RWPE1 (cell line): ENCODE measurements around the gene ARHGEF37.

Source experiments
- CTCF ChIA-PET: fragments of 350-600 bp; sonication (Branson Sonifier 250); formaldehyde crosslinking; extraction: SDS; loops from one replicate; lab custom pipeline; 2021; lab: Yijun Ruan, JAX
- POLR2A ChIA-PET: fragments of 400-600 bp; formaldehyde crosslinking; extraction: SDS; loops from one replicate; lab custom pipeline; 2020; ENCODE audit warnings: antibody characterized with exemption; ENCODE audit not compliant: low non-redundant PET; lab: Yijun Ruan, JAX
- DNase-seq: peaks from one replicate; pipeline ENCODE4 v3.0.0; 2012; ENCODE audit warnings: low spot score
- H3K27ac ChIP-seq: fragments of 450-650 bp; 2 replicates; pipeline ENCODE4 v1.5.1; 2017
- CTCF ChIP-seq: fragments of 450-650 bp; conservative IDR thresholded peaks from 2 replicates; pipeline ENCODE4 v1.5.1; 2017; ENCODE audit warnings: low read depth, mild to moderate bottlenecking

ARHGEF37 gene

GRCh38 chr5:149609640-149610219 is 28.4 kb downstream of the ARHGEF37 start:
- POLR2A ChIA-PET: no interaction called here
- CTCF ChIA-PET: interaction anchor here (0.7 to 1.6 kb wide), 3 partner anchors 9 to 19 kb away, joined by 3 to 8 read pairs (median 3); no protein-coding TSS in a partner anchor
- H3K27ac ChIP-seq: peak overlapping the region; percentile 95
- no peak for DNase-seq
- TF ChIP-seq CTCF: no peak

DNA sequence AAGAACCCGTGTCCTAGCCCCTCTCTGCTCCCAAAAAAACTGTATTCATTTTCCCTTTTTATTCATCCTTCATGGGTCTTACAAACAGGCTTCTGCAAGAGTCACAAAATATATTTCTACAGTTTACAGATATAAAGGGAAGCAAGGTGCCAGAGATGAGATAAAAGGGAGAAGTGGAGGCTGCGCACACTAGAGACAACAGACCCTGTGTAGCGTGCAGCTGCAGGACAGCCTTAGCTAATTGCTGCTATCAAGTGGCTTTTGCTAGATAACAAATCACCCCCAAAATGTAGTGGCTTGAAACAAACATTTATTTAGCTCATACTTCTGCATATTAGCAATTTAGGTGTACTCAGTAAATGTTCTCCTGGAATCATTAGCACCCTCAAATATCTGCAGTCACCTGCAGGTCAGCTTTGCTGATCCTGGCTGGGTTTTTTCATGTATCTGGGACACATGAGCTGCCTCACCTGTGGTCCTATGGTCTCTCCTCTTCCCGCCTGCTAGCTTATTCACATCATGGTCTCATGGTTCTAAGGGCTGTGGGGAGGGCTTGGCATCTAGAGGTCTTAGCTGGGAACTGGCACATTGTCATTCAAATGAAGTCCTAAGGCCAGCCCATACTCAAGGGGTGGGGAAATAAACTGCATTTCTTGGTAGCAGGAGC is 29.4 kb downstream of the ARHGEF37 start:
- CTCF ChIA-PET: interaction anchor here (0.5 to 1.0 kb wide), 2 partner anchors 59 to 1817 kb away, joined by 3 to 4 read pairs; partner anchors contain the start of gene CSNK1A1

GRCh38 chr5:149611326-149611725 is 30.0 kb downstream of the ARHGEF37 start:
- DNase-seq: no peak
- ChIA-PET CTCF (interaction anchor here (0.6 to 1.0 kb wide), 2 partner anchors 60 to 311 kb away, joined by 3 read pairs; partner anchors contain the start of gene CSNK1A1), POLR2A (no interaction called here)
- no peak for TF ChIP-seq CTCF
- peak overlapping the region; percentile 54 for H3K27ac ChIP-seq

More for the DNA sequence above, 29.4 kb downstream of the ARHGEF37 start:
- peak overlapping the region; percentile 54; the same call in 1 of the 2 replicates for H3K27ac ChIP-seq
- no peak for TF ChIP-seq CTCF
- DNase-seq: no peak
- POLR2A ChIA-PET: interaction anchor here (0.6 kb wide), 1 partner anchor 9 kb away, joined by 3 read pairs; no protein-coding TSS in a partner anchor

GRCh38 chr5:149614034-149614907 is 33.0 kb downstream of the ARHGEF37 start:
- H3K27ac ChIP-seq: no peak overlapping the region
- CTCF ChIA-PET: interaction anchor here (0.9 to 1.1 kb wide), 2 partner anchors 42 to 54 kb away, joined by 4 to 5 read pairs; no protein-coding TSS in a partner anchor
- POLR2A ChIA-PET: no interaction called here
- no peak for TF ChIP-seq CTCF
- DNase-seq: no peak

DNA sequence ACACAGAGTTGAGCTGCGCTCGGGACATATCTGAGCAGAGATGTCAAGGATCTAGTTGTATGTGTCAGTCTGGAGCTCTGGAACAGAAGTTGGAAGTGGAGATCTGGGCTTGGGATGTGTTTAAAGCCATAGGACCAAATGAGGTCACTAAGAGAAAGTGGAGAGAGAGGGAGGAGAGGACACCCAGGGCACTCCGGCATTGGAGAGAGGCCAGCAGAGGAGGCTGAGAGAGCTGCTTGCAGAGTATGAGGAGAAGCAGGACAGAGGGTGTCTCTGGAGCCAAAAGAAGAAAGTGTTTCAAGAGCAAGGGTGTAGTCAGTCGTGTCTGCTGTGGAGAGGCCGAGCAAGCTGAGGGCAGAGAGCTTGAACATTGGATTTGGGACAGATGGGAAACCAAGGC is 34.7 kb downstream of the ARHGEF37 start:
- no peak for DNase-seq
- no peak for TF ChIP-seq CTCF
- ChIA-PET CTCF (interaction anchor here (0.6 kb wide), 1 partner anchor 568 kb away, joined by 3 read pairs; no protein-coding TSS in a partner anchor), POLR2A (no interaction called here)
- peak overlapping the region; percentile 36 for H3K27ac ChIP-seq
